ENCODE results near the gene PARP4.

- TF ChIP-seq CTCF (IDR thresholded peaks at IDR 0.05; ENCODE audit: extremely low read depth in 1 of 2, insufficient read depth in 1 of 2, low read depth in 1 of 2, low read length in 2 of 2) (no peak), POLR2AphosphoS5 (IDR thresholded peaks at IDR 0.05; ENCODE audit: insufficient read depth, low read depth, low read length) (no peak), EZH2 (IDR thresholded peaks at IDR 0.05; ENCODE audit: borderline replicate concordance, low read depth, low read length, severe bottlenecking) (no peak)
- TF ChIP-seq, protein P1, sequence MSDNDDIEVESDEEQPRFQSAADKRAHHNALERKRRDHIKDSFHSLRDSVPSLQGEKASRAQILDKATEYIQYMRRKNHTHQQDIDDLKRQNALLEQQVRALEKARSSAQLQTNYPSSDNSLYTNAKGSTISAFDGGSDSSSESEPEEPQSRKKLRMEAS (IDR thresholded peaks at IDR 0.05; ENCODE audit: insufficient read depth, insufficient read length): no peak
Observed at GRCh38 chr13:24392972-24393371, 119.6 kb downstream of the PARP4 start.

Measured in endothelial cell of umbilical vein (primary cell).